ENCODE data around the gene PRPS2.

PRPS2 gene

DNA sequence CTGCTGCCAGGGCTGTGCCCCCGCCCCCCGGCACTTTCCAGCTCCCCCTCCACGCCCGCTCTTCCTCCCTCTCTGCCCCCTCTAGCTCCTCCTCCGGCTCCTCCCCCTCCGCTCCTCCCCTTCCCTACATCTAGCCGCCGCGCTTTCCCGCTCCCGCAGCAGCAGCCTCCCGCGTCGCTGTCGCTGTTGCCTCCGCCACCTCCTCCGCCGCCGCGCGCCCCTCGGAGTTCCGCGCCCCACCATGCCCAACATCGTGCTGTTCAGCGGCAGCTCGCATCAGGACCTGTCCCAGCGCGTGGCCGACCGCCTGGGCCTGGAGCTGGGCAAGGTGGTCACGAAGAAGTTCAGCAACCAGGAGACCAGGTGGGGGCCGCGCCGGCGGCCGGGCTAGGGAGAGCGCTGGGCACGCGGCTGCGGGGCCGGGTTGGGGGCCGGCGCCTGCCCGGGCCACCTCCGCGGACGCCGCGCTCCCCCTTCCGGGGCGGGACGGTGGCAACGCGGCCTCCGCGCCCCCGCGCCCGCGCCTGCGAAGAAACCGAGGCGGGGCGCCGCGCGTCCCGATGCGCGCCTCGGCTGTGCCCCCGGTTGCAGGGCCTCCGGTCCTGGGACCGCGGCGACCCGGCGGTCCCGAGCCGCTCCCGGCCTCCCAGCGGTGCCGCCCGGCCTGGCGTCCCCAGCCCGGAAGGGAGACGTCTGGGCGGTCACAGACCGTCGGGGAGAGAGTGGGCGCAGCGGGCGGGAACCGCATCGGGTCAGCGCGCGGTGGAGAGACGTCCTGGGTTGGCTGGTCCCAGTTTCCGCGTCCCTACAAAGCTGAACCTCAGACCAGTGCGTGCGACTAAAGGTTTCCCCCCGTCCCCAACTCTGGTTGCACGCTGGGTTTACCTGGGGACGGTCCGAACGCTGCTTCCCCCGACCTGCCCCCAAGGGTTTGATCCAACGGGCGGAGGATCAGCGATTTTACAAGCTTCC is at the start of gene PRPS2:
TSS of gene PRPS2 (plus strand) at position 156 of the 972 bp plus-strand sequence. CDS start at position 242, 86 bp downstream.
- DNase-seq, result peak; percentile 69

GRCh38 chrX:12741416-12741815 is 49.8 kb upstream of the PRPS2 start:
- no peak for DNase-seq

DNA sequence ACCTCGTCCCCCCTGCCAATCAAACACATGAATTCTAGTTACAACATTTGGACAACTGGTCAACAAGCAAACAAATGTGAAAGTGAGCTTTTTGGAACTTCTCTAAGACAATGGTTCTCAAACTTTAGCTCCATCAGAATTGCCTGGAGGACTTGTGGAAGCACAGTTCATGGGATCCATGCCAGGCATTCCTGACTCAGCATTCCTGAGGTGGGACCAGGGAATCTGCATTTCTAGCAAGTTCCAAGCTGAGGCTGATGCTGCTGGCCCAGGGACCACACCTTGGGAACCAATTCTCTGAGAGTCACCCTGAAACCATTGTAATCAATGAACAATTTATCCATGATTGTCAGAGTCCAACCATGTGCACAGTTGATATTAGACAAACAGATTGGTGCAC is 43.8 kb upstream of the PRPS2 start:
- DNase-seq, result no peak

DNA sequence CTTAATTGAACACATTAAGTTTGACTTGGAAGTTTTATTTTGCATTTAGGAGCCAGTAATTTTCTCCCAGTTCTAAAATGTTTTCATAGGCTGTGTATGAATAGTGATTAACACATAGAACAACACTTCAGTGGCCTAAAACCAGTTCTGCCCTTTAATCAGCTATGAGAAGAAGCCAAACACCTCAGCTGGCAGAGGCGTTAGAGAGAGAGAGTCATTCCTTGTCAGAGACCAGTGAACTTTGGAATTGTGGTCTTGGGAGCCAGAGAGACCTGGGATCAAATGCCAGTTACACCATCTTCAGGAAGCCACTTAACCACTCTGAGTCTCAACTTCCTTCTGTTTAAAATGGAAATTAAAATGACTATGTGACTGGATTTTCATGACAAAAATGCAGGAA is 39.3 kb upstream of the PRPS2 start:
- DNase-seq, result no peak

DNA sequence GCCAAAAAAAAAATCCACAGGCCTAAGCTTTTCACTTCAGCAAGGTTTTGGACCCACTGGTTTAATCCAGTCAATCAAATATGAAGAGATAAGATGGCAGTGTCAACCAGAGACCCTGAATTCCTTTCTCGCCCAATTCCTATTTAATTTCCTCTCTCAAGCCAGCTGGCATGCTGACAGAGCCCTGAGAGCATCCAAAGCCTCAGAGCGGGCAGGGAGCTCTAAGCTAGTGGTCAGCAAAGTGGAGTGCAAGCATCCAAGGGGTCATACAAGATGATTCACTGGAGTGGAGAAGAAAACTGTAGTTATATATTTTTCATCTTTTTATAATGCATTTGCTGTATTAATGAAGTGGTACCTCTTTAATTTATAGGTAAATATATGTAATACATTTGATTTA is 37.8 kb upstream of the PRPS2 start:
- no peak for DNase-seq

DNA sequence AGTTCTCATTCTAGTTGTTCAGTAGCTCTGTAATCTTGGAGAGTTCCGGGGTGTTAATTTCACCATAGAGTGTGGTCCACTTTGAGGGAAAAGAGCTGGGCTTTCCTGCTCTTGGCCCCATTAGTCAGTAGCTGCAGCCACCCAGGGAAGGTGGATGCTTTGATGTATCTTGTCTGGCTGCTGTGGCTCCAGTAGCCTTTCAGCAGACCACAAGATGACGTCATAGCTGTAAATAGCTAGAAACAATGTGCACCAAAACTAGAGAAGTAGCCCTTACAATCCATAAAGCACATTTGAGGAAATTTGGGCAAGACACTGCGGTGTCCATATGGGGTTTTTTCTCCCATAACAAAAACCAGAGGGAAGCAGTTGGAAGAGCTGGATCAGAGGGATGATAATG is 32.9 kb upstream of the PRPS2 start:
- DNase-seq, result no peak

DNA sequence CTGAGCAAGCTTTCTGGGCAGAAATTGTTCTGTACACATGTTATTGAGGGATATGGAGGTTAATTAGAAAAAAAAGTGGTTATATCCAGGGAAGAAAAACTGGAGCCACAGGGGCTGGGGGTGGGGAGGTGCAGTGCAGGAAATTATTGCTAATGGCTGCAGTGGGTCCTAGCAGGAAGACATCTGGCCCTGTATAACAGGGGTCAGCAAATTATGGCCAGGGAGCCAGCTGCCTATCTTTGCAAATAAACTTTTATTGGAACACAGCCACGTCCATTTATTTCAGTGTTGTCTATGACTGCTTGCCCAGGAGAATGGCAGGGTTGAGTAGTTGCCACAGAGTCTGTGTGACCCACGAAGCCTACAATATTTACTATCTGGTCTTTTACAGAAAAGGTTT is 23.4 kb upstream of the PRPS2 start:
- no peak for DNase-seq

DNA sequence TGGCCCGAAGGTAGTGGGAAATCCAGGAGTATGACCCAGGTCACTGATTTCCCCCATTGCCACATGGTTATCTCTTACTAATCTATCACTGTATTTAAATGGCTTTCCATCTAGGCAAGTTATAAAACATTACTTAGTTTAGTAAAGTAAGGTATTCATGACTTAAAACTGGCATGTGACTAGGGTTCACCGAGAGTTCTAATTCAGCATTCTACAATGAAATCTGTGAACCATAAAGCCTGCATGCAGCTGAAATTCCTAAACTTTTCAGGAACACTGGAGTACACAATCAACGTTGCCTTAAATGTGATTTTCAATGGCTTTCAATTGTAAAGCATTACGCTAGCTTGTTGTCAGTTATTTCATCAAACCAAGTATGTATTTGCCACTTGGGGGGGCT is 22.7 kb upstream of the PRPS2 start:
- DNase-seq, result no peak

- DNase-seq, result no peak
Measured at GRCh38 chrX:12770440-12770839, 20.8 kb upstream of the PRPS2 start.

- DNase-seq, result peak; percentile 69
Measured at GRCh38 chrX:12771445-12772069, 19.7 kb upstream of the PRPS2 start.

GRCh38 chrX:12777670-12778069 is 13.5 kb upstream of the PRPS2 start:
- no peak for DNase-seq

- no peak for DNase-seq
Measured at GRCh38 chrX:12779534-12779933, 11.7 kb upstream of the PRPS2 start.

DNA sequence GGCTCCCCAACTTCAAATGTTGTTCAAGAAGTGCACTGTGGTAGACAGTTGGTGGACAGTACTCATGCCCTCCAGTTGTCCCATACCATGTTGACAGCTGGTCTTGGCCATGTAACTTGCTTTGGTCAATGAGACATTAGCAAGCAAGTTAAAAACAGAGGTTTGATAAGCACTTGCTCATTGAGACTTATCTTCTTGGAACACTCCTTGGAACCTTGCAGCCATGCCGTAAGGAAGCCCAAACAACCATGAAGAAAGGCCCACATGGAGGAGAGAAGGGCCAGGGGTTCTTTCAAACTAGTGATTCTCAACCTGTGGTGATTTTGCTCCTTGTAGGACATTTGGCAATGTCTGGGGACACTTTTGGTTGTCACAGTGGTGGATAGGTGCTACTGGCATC is 2.6 kb upstream of the PRPS2 start:
- DNase-seq, result no peak

GRCh38 chrX:12789976-12790375 is 1.2 kb upstream of the PRPS2 start:
- DNase-seq, result no peak

DNA sequence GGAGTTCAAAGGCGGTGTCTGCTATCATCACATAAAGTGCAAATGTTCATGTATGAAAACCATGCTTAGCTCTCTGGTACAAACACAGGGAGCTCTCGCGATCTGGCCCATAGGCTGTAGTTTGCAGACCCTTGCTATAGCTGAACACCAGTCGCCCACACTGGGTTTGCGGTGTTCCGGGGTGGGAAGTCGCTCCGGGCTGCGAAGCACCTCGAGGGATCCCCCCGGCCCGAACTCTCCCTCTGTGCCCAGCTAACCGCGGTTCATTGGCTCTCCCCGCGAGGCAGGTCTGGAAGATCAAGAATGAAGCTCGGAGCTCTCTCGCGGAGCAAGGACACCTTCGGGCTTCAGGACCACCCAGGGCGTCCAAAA is 341 bp upstream of the PRPS2 start:
- DNase-seq, result no peak

- DNase-seq, result no peak
Measured at GRCh38 chrX:12792711-12793110, 1.5 kb downstream of the PRPS2 start.

DNA sequence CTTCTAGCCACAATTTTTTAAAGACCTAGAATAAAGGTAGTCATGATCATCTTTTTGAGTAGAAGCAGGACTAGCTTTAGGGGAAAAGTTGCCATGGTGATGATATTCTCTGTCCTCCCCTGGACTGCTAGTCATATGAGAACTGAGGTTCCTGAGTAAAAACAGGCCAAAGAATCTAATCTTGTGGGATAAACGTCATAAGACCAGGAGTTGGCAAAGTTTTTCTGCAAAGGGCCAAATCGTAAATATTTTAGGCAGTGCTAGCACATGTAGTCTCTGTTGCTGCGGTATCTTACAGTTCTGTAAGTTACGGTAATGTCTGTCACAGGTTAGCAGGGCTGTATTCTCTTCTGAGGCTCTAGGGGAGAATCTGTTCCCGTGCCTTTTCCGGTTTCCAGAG is 3.4 kb downstream of the PRPS2 start:
- DNase-seq, result no peak

- no peak for DNase-seq
Measured at GRCh38 chrX:12798601-12799000, 7.4 kb downstream of the PRPS2 start.

DNA sequence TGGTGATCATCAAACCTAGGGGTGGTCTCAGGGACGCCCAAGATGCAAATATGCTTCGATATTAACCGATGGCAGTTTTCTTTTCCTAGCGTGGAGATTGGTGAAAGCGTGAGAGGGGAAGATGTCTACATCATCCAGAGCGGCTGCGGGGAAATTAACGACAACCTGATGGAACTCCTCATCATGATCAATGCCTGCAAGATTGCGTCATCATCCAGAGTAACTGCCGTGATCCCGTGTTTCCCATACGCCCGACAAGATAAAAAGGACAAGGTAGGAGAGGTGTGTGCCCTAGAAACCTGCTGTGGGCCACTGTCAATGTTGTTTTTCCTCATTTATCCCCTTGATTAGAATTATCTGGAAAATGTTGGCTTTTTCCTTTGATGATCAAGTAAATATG is 7.9 kb downstream of the PRPS2 start:
- DNase-seq, result no peak

DNA sequence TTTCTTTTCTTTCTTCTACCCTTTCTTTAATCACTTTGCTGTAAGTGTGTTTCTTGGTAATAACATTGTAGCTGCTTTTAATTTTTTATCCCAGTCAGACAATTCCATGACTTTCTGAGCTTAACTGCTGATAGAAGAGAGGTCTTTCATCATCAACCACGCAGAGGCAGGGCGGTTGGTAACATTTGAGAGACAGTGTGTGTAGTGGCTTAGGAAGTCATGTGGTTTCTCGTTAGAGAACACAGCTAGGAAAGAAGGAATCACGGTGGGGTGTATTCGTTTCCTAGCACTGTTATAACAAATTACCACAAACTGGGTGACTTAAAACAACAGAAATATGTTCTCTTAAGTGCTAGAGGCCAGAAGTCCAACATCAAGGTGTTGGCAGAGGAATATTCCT is 11.5 kb downstream of the PRPS2 start:
- no peak for DNase-seq

DNA sequence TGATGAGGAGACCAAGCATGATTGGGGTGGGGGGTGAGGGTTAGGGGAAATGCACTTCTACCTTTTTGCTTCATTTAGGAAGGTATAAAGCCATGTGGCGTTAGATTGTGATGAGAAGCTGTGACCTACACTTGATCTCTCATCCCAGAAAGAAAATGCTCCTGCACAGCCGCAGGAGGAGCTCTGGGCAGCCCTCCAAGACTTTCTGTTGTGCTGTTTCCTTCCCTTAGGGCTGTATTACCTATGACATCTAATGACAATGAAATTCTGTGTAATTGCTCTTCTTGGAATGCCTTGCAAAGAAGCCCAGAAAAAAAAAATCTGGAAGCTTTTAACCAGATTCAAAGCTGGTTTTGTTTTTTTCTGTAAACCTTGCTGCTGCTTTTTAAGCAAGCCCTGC is 13.4 kb downstream of the PRPS2 start:
- no peak for DNase-seq

DNA sequence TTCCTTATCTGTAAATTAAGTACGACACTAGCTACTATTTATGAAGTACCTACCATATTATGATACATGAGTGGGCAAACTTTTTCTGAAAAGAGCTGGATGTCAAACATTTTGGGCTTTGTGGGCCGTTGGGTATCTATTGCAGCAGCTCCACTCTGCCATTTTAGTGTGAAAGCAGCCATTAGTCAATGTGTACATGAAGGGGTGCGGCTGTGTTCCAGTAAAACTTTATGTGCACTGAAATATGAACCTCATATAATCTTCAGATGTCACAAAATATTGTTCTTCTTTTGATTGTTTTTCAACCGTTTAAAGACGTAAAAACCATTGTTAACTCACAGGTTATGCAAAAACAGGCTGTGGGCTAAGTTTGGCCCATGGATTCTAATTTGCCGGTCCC is 14.1 kb downstream of the PRPS2 start:
- DNase-seq, result no peak

GRCh38 chrX:12811658-12812057 is 20.4 kb downstream of the PRPS2 start:
- no peak for DNase-seq

GRCh38 chrX:12814420-12814819 is 23.2 kb downstream of the PRPS2 start:
- DNase-seq, result no peak

DNA sequence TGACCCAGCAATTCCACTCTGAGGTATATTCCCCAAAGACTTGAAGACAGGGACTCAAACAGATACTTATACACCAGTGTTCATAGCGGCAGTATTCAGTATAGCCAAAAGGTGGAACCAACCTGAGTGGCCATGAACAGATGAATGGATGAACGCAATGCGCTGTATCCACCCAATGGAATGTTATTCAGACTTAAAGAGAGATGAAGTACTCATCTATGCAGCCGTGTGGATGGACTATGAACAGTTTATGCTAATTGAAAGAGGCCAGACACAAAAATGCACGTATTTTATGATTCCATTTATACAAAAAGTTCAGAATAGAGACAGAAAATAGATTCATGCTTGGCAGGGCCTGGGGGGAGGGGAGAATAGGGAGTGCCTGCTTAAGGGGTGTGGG is 26.3 kb downstream of the PRPS2 start:
- DNase-seq, result no peak
